Activated CD8-positive, alpha-beta memory T cell treated with anti-CD3 and anti-CD28 coated beads, Interleukin-2, amount 50 U/mL, for 24 hours (primary cell): ENCODE results near the gene ASIC1.

Source experiments
- DNase-seq: peaks from one replicate; pipeline ENCODE4 v3.0.0-alpha.2; 2020; ENCODE audit errors: extremely low read depth

ASIC1 gene

GRCh38 chr12:50041062-50041860 lies 16.1 kb upstream of the ASIC1 start:
- no peak for DNase-seq

GRCh38 chr12:50041962-50042361 lies 15.4 kb upstream of the ASIC1 start:
- no peak for DNase-seq

GRCh38 chr12:50042693-50043092 lies 14.7 kb upstream of the ASIC1 start:
- no peak for DNase-seq

GRCh38 chr12:50043308-50043707 lies 14.1 kb upstream of the ASIC1 start:
- DNase-seq, result no peak

- DNase-seq, result no peak
Observed at GRCh38 chr12:50043854-50044253, 13.5 kb upstream of the ASIC1 start.

GRCh38 chr12:50047693-50048250 lies 9.6 kb upstream of the ASIC1 start:
- DNase-seq, result no peak

GRCh38 chr12:50049254-50050118 lies 7.9 kb upstream of the ASIC1 start:
- no peak for DNase-seq

GRCh38 chr12:50050119-50050385 lies 7.3 kb upstream of the ASIC1 start:
- DNase-seq, result no peak

GRCh38 chr12:50050410-50051098 lies 6.8 kb upstream of the ASIC1 start:
- no peak for DNase-seq

GRCh38 chr12:50051101-50051806 lies 6.1 kb upstream of the ASIC1 start:
- no peak for DNase-seq

- DNase-seq, result no peak
Observed at GRCh38 chr12:50052544-50052943, 4.9 kb upstream of the ASIC1 start.

- DNase-seq, result no peak
Observed at GRCh38 chr12:50052964-50053363, 4.4 kb upstream of the ASIC1 start.

GRCh38 chr12:50053583-50053982 lies 3.8 kb upstream of the ASIC1 start:
- no peak for DNase-seq

- no peak for DNase-seq
Observed at GRCh38 chr12:50055831-50056638, 1.4 kb upstream of the ASIC1 start.

GRCh38 chr12:50056639-50056976 lies 788 bp upstream of the ASIC1 start:
- DNase-seq, result no peak

GRCh38 chr12:50057896-50058670 lies 687 bp downstream of the ASIC1 start:
- no peak for DNase-seq

- DNase-seq, result no peak
Observed at GRCh38 chr12:50058743-50059312, 1.4 kb downstream of the ASIC1 start.

GRCh38 chr12:50059440-50060119 lies 2.2 kb downstream of the ASIC1 start:
- DNase-seq, result no peak

GRCh38 chr12:50060120-50060468 lies 2.7 kb downstream of the ASIC1 start:
- no peak for DNase-seq
